ENCODE measurements around the gene GRIA3.

GRIA3 gene

GRCh38 chrX:123193101-123193500, 9.0 kb downstream of the GRIA3 start:
- no peak for DNase-seq (ENCODE audit: low spot score)

GRCh38 chrX:123199338-123199737, 15.3 kb downstream of the GRIA3 start:
- no peak for DNase-seq (ENCODE audit: low spot score)

GRCh38 chrX:123201720-123202119, 17.6 kb downstream of the GRIA3 start:
- DNase-seq (ENCODE audit: low spot score) = no peak

- no peak for DNase-seq (ENCODE audit: low spot score)
These were observed 18.4 kb downstream of the GRIA3 start for GRCh38 chrX:123202523-123202922.

GRCh38 chrX:123203772-123204171, 19.7 kb downstream of the GRIA3 start:
- DNase-seq (ENCODE audit: low spot score) = no peak

- no peak for DNase-seq (ENCODE audit: low spot score)
These were observed 22.1 kb downstream of the GRIA3 start for GRCh38 chrX:123206176-123206575.

GRCh38 chrX:123210252-123210651, 26.2 kb downstream of the GRIA3 start:
- DNase-seq (ENCODE audit: low spot score) = no peak

- DNase-seq (ENCODE audit: low spot score) = no peak
These were observed 31.5 kb downstream of the GRIA3 start for GRCh38 chrX:123215397-123216089.

GRCh38 chrX:123217077-123217476, 33.0 kb downstream of the GRIA3 start:
- DNase-seq (ENCODE audit: low spot score) = no peak

GRCh38 chrX:123217728-123218127, 33.6 kb downstream of the GRIA3 start:
- no peak for DNase-seq (ENCODE audit: low spot score)

GRCh38 chrX:123219916-123220315, 35.8 kb downstream of the GRIA3 start:
- DNase-seq (ENCODE audit: low spot score) = no peak

GRCh38 chrX:123222920-123223319, 38.8 kb downstream of the GRIA3 start:
- no peak for DNase-seq (ENCODE audit: low spot score)

- no peak for DNase-seq (ENCODE audit: low spot score)
These were observed 39.3 kb downstream of the GRIA3 start for GRCh38 chrX:123223409-123223808.

- no peak for DNase-seq (ENCODE audit: low spot score)
These were observed 39.8 kb downstream of the GRIA3 start for GRCh38 chrX:123223859-123224258.

GRCh38 chrX:123230798-123231197, 46.7 kb downstream of the GRIA3 start:
- DNase-seq (ENCODE audit: low spot score) = no peak

- no peak for DNase-seq (ENCODE audit: low spot score)
These were observed 52.8 kb downstream of the GRIA3 start for GRCh38 chrX:123236859-123237258.

- DNase-seq (ENCODE audit: low spot score) = no peak
These were observed 53.2 kb downstream of the GRIA3 start for GRCh38 chrX:123237271-123237670.

- DNase-seq (ENCODE audit: low spot score) = no peak
These were observed 70.4 kb downstream of the GRIA3 start for GRCh38 chrX:123254457-123254856.

- DNase-seq (ENCODE audit: low spot score) = no peak
These were observed 72.3 kb downstream of the GRIA3 start for GRCh38 chrX:123256378-123256777.

GRCh38 chrX:123260920-123261418, 76.9 kb downstream of the GRIA3 start:
- DNase-seq (ENCODE audit: low spot score) = no peak

GRCh38 chrX:123263270-123263669, 79.2 kb downstream of the GRIA3 start:
- DNase-seq (ENCODE audit: low spot score) = no peak

- DNase-seq (ENCODE audit: low spot score) = no peak
These were observed 79.7 kb downstream of the GRIA3 start for GRCh38 chrX:123263747-123264146.

- no peak for DNase-seq (ENCODE audit: low spot score)
These were observed 83.1 kb downstream of the GRIA3 start for GRCh38 chrX:123267220-123267619.

GRCh38 chrX:123271902-123272301, 87.8 kb downstream of the GRIA3 start:
- DNase-seq (ENCODE audit: low spot score) = no peak
